HG02943 (cell line): Measurements from ENCODE around the gene IL17B.

Source experiments
- ATAC-seq: cut with Tn5 transposase; IDR thresholded peaks from one replicate; pipeline ENCODE4 v1.9.1; 2021; ENCODE audit warnings: mild to moderate bottlenecking, low read depth, moderate library complexity; ENCODE audit not compliant: unreplicated experiment

The IL17B gene

DNA sequence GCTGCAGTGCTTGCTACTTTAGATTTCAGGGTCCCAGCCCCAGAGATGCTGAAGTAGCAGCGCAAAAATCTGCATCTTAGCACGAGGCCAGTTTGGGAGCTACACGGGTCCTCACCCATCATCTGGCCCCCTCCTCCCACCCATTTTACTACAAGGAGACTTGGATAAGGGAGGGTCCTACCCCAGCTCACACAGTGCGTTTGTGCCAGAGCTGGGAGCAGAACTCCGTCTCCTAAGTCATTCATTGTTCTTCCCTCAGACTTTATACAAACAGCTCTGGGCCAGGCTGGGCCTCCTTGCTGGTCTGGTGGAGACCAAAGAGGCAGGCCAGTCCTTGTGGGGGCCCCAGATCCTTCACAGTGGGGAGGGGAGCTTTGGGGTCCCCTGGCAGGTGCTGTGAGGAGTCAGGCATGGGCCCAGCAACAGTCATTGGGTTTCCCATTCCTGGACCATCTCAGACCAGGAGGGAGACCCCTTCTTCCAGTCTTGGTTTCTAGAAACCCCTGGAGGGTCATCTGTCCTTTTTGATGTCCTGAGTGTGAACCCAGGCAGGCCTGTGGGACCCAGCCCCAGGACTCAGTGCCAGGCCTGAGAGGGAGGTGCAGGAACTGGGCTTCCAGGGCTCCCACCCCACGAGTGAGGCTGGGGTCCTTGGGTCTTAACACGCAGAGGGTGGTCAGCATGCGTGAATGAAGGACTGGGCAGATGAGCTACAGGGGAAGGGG lies 2.3 kb upstream of the IL17B start:
- no peak for ATAC-seq

DNA sequence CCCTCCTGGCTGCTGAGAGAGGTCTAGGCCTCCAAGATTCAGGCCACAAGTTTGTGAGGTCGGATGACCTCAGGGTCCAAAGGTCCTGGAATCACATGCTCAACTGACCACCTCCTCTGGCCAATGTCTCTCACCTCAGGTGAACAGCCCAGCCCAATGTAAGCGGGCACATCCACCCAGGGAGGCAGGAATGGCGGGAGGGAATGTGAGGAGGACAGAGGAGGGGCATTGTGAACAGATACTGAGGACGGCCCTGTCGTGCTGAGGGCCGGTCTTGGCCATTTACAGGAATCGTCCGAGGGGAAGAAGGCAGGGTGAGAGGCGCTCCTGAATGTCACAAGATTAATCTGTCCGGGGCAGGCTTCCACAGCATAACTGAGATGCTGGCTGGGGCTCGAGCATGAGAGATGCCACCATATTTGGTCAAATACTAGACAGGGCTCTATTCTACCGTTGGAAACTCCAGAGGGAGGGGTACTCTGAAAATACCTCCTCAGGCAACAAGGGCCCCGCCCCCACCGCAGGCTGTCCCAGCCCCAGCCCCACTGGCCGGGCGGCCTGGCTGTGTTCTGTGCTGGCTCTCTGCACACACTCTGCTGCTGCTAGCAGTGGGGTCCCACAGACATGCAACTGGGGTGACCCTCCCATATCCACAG lies 1.5 kb upstream of the IL17B start:
- ATAC-seq: no peak

DNA sequence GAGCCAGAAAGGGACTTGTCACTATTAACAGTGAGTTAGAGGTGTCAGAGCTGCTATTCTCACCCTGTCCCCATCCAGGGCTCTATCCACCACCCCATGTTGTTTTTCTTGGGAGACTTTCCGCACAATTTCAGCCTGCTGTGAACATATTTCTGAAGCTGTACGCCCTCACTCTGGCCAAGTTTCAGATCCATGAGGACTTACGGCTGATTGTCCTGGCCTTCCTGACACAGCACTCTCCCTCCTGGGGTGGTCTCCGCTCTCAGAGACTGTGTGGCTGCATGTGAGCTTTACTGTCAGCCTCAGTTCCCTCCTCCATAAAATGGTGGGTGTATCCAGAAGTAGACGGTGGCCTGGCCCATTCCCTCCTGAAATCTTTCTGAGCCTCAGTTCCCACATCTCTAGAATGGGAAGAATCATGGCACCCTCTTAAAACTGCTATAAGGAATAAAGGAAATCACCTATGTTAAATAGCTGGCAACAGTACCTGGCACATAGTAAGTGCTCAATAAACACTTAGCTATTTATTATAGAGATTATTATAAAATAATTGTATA lies 804 bp upstream of the IL17B start:
- no peak for ATAC-seq

DNA sequence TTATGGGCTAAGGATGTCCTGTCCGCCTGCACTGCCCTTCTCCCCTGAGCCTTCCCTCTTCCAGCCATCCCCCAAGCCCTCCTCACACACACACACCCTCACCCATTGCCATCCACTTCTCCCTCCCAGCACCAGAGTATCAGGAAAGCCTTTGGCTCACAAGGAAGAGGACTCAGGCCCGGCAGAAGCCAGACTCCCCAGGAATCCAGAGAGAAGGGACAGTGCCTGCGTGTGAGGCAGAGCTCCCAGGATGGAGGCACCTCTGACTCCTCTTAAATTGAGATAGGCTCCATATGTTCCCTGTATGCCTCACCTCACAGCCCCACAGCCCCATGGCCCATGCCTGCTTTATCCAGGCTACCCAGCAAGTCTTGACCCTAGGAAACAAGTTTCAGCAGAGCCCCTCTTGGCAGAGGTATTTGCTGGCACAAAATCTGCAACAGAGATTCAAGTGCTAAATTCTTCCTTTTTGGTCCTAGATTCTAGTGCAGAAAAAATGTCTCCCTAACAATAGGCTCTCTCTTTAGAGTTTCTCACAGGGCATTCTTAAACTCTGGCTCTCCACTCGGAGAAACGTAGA lies 761 bp downstream of the IL17B start:
- no peak for ATAC-seq

DNA sequence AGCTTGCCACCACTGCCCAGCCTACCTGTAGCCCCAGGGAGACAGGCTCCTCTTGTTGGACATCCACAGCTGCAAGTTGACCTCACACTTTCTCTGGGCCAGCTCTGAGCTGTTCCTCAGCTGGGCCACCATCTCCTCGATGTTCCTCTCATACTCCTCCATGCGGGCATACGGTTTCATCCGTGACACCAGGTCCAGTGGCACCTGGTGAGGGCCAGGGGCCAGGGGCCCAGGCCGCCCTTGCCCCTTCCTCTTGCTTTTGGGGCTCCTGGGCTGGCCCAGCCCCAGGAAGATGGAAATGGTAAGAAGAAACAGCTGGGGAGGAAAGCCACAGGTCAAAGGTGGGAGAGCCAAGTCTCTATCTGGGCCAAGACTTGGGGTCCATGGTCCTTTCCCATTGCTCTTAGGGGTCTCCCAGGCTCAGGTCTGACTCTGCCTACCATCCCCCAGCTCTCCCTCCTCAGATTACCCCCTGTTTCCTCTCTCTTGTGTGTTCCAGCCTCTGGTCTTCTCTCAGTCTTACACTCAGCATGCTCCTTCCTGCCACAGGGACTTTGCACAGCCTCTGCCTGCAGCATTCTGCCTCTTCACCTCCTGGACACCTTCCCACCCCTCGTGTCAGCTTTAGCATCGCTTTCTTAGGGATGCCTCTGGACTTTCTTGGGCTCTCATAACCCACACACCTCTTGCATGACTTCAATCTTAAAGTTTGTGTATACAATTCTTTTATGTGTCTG lies 2.2 kb downstream of the IL17B start:
- no peak for ATAC-seq

DNA sequence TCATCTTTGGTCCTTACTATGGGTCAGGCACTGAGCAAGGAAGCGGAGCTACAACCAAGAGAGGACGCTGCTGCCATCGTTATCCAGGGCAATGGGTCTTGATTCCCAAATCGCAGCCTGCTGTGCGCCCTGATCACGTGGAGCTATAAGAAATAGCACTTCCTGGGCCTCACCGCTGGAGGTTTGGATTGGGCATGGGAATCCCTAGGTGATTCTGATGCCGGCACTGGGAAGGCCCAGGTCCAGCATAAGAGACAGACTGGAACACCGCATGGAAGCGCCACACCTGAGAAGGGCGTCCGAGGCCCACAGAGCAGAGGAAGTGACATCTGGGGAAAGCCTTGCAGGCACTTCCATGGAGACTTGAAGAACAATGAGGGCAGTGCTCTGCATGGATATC lies 3.0 kb downstream of the IL17B start:
- no peak for ATAC-seq

DNA sequence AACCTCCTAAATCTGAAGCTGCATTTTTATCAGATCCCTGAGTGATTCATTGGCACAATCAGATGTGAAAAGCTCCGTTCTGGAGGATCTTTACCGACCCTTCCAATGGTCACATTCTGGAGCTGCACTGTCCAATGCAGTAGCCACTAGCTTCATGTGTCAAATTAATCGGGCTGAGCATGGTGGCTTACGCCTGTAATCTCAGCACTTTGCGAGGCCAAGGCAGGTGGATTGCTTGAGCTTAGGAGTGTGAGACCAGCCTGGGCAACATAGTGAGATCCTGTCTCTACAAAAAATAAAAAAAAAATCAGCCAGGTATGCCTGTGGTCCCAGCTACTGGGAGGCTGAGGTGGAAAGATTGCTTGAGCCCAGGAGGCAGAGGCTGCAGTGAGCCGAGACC lies 3.7 kb downstream of the IL17B start:
- ATAC-seq: no peak

DNA sequence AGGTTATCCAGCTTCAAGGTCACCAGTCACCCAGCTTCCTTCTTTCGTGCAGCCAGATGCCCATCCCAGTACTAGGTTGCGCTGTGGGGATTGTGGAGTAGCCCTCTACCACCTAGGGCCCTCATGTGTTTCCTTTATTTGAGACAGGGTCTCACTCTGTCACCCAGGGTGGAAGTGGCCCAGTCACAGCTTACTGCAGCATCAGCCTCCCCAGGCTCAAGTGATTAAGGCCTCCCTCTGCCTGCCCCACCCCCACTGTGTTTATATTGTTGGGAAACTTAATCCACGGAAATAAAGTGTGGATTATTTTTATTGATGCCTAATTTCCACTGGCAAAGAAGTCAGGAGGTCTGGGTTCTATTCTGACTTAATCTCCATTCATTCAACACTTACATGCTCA lies 4.3 kb downstream of the IL17B start:
- no peak for ATAC-seq

DNA sequence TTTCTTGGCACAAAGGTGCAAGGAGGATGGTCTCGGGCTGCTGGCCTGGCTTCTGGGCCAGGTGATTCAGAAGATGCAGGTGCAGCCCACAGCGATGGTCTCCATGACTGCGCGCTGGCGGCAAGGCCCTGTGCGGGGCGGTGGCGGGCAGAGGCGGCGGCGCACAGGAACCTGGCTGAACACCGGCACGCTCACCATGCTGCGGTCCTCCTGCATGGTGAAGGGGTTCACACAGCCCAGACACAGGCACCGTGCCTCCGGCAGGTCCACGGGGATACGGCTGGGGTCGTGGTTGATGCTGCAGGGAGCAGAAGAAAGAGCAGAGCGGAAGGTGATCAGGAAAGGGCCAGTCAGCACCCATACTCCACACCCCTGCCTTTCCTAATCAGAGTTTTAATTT lies 4.8 kb downstream of the IL17B start:
- ATAC-seq: no peak

DNA sequence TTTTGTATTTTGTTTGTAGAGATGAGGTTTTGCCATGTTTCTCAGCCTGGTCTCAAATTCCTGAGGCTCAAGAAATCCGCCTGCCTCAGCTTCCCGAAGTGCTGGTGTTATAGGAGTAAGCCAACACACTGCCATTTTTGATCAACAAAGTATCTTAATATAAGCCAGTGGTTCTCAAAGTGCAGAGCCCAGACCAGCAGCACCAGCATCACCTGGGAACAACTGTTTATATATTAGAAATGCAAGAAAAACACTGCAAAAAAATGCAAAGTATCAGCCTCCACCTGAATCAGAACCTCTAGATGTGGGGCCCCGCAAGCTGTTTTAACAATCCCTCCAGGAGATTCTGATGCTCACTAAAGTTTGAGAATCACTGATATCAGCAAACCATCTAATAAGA lies 6.2 kb downstream of the IL17B start:
- ATAC-seq: no peak

DNA sequence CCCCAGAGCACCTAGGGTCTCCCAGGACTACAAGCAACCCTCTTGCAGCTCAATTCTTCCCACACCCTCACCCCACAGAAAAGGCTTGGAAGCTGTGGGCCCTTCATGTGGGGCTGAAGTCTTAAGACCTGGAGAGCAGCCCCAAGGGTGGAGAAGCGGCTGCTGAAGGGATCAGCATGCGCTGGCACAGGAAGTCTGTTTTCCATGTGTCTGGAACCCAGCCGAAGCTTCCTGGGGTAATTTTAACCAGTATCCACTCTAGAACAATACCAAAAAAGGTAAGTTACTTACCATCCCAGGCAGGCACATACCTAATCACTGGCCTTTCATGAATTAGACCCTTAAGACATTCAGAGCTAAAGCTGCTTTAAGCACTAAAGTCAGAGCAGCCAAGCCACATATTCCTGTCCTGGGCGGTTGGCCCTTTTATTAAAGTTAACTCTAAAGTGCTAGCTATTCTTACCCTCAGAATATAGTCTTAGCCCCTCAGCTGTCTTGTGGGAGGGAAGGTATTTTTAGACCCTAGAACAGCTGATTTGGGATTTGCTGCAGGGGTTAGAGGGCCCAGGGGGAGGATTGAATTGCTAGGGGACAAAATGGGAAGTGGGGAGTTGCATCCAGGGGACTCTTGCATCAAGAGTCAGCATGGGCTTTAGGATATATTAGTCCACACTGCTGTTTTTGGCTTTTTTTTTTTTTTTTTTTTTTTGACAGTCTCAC lies 6.9 kb downstream of the IL17B start:
- no peak for ATAC-seq

DNA sequence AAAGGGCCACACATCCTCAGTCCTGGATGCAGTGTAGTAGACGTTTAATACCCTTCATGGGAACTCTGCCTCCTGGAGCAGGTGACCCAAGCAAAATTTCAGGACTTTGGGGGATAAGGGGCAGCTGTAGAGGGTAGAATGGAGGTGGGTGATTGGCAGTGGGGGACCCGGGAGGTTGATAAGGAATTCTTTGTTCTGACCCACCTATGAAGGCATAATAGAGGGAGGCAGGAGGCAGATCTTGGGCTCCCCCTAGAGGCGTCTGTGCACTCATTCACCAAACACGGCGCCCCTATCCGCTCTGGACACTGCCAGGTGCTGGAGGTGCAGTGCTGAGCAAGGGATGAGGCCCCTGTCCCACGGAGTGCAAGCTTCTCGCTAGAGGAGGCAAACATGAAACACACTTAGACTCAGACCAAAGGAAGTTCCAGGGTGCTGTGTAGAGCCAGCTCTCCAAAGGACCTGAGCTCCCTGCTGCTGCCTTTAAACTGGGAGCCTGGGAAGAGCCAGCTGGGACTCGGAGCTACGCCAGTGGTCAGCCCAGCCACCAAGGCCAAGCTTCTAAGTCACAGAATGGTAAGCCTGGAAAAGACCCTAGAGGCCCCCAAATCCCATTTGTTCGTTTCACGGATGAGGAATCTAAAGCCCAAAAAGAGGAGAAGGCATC lies 7.7 kb downstream of the IL17B start:
- ATAC-seq: peak; percentile 73

DNA sequence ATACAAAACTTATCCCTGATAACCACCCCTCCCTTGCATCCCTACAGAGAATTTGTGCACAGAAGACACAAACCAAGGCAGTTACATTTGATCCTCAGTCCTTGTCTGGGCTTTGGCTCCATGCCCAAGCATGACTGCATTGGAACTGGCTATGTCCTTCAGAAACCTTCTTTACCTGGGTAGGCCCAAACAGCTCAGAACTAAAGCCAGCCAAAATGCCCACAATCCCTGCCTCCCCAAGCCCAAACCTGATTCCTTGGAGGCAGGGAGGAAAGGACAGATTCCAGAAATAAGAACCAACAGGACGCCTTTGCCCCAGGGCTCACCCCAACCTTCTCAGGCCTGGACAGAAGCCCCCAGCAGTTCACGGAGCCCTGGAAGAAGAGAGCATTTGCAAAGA lies 8.2 kb downstream of the IL17B start:
- ATAC-seq: no peak

DNA sequence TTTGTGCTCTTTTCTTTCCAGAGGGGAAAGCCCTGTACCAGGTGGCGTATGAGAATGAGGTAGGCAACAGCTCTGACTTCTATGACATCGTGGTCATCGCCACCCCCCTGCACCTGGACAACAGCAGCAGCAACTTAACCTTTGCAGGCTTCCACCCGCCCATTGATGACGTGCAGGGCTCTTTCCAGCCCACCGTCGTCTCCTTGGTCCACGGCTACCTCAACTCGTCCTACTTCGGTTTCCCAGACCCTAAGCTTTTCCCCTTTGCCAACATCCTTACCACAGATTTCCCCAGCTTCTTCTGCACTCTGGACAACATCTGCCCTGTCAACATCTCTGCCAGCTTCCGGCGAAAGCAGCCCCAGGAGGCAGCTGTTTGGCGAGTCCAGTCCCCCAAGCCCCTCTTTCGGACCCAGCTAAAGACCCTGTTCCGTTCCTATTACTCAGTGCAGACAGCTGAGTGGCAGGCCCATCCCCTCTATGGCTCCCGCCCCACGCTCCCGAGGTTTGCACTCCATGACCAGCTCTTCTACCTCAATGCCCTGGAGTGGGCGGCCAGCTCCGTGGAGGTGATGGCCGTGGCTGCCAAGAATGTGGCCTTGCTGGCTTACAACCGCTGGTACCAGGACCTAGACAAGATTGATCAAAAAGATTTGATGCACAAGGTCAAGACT lies 11.0 kb downstream of the IL17B start:
- ATAC-seq: no peak

DNA sequence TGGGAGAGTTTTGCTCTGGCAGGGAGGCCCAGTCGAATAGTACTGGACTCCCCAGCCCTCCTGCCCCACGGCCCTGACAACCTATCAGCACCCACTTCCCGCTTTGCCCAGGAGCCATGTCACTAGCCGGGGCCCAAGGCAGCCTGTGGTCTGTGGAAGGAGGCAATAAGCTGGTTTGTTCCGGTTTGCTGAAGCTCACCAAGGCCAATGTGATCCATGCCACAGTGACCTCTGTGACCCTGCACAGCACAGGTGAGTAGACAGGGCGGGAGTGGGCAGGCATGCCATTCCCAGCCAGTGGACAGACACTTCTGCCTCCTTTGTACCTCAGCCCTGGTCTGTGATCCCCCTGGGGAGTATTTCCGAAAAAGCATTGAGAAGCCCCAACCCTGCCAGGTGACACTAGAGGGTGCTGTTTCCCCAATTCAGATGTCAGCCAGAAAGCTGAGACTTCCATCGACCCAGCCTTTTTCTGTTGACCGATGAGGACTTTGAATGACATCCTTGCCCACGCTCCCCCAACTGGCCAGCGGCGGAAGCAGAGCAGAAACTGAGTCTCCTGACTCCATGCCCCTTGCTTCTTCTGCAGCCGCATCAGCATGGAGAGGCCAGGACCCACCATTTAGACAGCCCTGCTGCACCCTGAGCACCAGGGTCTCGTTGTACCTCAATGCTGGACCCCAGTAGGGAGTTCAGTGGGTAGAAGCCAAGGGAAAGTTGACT lies 11.7 kb downstream of the IL17B start:
- peak; percentile 73 for ATAC-seq

DNA sequence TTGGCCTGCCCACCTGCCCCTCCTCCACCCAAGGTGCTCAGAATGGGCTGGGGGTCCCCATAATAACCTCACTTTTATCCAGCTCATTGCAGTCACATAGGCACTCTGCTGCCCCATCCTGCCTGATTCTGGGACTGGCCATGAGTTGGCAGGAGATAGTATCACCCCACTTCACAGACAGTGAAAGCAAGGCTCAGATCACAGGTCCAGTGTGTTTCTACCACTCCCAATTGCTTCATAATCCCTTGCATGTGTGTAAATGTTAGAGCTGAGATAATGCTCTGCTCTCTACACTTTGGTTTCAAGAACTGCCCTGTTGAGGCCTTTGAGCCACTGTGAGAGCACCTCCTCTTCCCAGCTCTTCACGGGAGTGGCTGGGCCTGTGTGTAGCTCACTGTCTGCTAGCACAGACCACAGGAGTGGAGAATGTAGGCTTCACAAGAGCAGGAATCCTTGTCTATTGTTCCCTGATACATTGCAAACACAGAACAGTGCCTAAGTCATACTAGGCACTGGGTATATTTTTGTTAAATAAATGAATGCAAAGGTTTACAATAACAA lies 12.8 kb downstream of the IL17B start:
- no peak for ATAC-seq

DNA sequence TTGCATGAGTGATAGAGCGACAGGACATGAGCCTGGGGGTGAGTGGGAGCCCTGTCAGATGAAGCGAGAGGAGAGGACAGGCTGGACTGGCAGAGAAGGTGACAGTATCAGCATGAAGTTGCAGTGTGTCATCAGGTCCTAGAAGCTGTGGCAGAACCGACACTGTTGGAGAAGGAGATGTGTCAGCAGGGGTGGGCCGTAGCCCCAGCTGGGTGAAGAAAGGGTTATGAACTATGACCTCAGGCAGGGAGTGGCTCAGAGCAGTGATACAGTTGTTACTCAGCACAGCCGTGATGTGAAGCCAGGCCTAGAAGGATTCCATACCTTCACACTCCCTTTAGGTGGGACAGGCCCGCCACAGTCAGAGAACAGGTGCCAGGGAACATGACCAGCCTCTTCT lies 13.7 kb downstream of the IL17B start:
- no peak for ATAC-seq

DNA sequence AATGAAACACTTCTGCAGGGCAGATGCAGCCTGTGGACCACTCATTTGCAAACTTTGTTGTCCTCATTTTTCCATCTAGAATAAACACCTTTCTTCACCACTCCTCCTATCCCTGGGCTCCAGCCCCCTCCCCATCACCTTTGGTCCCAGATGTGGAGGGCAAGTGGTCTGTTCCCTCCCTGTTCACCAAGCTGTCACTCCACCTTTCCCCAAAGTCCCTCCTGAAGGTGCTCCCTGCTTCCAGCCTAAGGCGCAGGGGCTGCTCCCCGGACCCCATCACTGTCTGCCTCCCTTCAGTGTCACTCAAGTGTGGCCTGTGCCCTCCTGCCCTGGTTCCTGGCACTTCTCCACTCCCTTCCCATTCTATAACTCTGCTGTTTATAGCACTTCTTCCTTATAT lies 14.4 kb downstream of the IL17B start:
- no peak for ATAC-seq
